Measurements from ENCODE around the gene APBA1.

GRCh38 chr9:69601698-69602097 lies 70.5 kb downstream of the APBA1 start:
- TF ChIP-seq, protein P1, sequence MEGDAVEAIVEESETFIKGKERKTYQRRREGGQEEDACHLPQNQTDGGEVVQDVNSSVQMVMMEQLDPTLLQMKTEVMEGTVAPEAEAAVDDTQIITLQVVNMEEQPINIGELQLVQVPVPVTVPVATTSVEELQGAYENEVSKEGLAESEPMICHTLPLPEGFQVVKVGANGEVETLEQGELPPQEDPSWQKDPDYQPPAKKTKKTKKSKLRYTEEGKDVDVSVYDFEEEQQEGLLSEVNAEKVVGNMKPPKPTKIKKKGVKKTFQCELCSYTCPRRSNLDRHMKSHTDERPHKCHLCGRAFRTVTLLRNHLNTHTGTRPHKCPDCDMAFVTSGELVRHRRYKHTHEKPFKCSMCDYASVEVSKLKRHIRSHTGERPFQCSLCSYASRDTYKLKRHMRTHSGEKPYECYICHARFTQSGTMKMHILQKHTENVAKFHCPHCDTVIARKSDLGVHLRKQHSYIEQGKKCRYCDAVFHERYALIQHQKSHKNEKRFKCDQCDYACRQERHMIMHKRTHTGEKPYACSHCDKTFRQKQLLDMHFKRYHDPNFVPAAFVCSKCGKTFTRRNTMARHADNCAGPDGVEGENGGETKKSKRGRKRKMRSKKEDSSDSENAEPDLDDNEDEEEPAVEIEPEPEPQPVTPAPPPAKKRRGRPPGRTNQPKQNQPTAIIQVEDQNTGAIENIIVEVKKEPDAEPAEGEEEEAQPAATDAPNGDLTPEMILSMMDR (IDR thresholded peaks at IDR 0.05; ENCODE audit: insufficient read depth, low read length, poor library complexity, severe bottlenecking) = no peak
- TF ChIP-seq EZH2phosphoT487 (conservative IDR thresholded peaks at IDR 0.05; ENCODE audit: low read length) = no peak

All from SU-DHL-6 (cell line).